Measurements from ENCODE around the gene NAT9.

Gene NAT9

DNA sequence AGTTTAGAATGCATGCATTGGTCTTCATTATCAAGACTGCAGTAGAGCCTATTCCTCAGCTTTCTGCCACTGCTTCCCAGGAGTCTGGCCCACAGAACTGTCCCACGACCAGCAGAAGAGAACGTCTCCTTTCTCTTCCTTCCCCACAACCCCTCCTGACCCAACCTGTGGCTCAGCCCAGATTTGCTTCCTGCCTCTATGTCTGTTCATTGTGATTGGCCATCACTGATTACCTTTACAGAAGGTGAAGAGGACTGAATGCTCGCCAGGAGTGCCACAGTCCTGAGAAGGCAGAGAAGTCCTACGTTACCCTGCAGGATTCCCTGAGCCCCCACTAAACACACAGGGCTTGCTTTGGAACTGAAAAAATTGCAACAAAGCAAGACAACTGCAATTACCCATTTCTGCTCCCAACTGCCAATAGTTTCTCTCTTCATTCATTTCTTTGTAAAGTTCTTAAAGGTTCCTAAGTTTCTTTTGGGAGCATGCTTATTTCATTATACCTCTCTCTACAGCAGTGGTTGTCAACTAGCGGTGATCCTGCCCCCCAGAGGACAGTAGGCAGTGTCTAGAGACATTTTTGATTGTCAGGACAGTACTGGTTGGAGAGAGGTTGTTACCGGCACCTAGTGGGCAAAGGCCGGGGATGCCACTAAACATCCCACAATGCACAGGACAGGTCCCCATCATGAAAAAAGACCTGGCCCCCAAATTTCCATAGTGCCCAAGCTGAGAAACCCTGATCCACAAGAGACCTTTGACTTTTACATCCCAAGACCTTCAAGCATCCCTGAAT, 4.5 kb upstream of the NAT9 start:
- peak in 21 of 51 donors; percentile 10 to 66 (median 42) for DNase-seq

DNA sequence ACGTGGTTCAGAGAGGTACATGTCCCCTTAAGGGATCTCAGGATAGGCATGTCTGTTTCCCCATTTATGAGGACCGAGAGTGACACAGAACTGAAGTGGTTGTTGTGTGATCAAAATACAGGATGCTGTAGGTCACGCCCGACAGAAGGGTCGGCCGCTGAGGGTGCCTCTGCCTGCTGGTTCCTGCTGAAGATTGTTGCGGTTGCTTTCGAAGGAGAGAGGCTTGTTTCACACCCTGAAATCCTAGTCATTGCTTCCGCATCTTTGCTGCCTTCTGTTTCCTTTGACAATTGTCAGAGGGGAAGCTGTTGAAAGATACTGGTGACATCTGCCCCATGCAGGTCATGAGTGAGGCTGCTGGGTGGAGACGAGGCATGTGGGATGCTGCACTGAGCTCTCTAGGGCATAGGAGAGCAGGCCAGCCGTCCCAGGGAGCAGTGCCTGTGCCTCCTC, 3.8 kb upstream of the NAT9 start:
- DNase-seq, result peak in 12 of 51 donors; percentile 9 to 45 (median 28)

DNA sequence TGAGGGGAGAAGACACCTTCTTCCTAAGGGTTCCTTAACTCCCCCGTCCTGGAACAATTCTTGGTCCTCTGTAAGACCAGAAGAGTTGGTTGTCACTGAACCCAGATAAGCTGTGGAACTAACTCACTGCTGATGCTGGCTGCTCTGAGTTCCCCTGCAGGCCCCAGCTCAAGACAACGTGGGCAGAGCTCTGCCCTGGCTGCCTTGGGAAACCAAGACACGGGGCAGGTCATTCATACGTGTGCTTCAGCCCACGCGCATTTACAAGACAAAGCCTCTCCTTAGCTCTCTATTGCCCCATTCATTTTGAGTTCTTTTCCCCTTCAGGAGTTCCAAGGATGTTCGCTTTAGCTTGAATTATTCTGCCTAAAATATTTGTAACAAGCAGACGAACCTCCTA, 3.4 kb upstream of the NAT9 start:
- no peak for DNase-seq

DNA sequence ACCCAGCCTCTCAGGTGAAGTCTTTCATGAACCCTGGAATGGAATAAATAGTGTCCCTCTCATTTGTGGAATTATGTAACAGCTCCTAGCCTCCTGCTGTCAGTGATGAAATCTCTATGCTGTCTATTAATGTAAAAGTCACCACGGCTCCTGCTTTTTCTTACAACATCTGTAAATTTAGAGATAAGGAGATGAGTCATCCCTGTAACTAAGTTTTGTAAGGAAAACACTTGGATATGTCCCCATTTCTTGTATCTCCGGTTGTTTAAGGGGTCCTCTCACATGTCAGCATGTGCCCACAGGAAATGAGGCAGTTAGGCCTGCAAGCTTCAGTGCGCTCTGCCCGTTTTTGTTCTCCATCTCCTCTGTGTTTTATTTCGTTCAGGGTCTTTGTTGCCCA, 2.8 kb upstream of the NAT9 start:
- no peak for DNase-seq

DNA sequence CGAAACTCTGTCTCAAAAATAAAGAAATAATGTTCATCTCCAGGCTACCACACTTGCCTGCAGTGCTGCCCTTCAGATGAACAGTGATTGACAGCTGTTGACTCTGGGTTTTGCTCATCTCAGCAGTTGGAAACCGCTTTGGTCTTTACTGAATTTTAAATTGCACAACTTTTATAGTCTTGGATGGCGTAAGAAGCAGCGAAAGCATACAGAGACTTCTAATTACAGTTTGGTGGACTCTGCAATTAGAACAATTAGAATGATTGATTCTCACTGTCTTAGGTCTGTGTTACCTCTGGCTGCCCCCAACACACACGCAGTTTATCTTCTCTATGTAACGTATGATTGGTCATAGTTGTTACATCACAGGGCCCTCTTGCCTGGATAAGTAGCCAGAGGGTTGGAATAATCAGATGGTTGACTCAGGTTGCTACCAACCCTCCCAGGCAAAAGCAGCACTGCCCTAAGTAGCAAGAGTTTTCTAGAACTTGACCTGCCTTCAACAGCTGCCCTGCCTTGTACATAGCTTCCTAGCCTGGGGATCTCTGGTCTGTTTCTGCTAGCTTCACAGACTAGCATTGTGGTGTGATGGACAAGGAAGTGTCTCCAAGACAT, 1.9 kb upstream of the NAT9 start:
- no peak for DNase-seq

DNA sequence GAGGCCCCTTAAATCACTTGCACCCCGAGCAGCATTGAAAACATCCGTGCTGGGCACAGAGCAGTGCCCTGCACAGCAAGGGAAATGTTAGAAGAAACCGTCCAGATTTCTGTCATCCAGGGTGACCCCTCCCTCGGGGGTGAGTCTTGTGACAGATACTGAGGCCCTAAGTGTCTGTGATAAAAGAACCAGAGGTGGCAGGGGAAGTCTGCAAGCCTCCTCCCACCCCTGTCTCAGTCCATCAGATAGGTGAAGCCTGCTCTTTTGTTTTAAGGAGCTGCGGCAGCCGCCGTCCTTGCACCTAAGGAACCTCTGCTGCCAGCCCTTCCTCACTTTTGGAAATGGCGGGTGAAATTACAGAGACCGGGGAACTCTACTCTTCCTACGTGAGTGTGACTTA, 845 bp upstream of the NAT9 start:
- no peak for DNase-seq

DNA sequence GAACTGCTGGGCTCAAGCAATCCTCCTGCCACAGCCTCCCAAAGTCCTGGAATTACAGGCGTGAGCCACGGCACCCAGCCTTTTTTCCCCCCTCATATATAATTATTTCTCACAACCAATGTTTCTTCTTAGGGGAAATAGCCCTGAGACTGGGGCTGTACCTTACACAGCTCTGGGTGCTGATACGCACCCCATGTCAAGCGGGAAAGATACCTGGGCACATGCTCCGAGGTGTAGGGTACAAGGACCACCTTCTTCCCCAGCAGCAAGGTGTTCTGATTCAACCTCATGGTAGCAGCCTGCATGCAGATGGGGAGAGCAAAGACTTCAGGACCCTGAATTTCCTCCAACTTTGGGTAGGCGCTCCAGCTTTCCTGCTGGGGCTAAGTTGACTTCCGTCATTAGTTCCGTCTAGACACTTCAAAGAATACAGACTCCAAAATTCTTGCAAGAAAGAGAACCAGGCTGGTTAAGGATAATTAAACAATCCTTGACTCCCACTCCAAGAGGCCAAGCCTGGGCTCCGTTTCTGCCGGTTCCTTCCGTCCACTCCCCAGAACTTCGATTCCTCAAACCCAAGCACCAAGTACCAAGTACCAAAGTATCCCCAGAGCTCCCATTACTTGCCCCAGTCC, 619 bp downstream of the NAT9 start:
- DNase-seq, result no peak

DNA sequence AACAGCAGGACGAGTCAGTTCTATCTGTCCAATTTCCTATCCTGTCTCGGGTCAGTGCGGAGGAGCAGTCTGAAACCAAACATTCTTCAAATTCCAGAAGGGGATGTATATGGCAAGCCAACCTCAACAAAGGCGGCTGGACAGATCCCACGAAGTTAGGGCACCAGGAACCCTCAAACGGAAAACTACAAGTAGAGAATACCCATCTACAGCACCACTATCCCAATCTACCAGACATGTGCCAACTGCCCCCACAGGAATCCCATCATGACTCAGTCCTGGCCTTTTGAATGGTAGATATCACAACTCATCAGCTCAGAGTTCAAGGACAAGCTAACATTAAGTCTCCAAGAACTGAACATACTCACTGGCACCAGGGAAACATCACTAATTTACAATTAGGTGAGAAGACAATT, 2.3 kb downstream of the NAT9 start:
- no peak for DNase-seq

DNA sequence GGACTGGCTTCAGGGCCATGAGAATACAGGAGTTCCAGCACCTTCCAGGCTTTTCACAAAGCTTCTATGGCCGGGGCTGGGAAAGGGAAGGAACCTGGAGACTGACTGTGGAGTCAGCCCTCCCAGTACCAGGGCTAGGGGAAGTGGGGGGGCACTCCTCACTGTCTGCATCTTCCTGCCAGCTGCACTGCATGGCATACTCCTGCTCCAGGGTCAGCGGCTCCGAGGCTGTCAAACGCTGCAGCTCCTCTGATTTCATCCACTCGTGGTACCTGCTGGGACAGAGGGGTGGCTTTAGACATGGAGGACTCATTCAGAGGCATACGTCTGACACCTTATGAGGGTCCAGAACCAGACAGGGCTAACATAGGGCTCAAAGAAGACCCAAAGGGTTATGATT, 2.7 kb downstream of the NAT9 start:
- no peak for DNase-seq

DNA sequence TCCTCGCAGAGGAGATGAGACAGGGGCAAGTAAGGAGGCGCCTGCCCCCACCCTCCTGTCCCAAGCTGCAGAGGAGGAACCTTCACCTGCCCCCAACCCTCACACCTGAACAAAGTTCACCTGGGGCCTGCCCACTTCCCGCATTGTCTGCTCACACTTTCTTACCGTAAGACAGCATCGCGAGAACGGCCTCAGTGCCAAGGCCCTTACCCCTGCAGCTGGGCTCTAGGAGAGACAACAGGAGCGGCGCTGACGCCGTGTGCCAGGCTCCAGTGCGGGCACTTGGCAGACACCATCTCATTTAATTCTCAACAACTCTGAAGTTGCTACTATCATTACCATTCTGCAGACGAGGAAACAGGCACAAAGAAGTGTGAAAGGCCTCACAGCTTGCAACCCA, 4.1 kb downstream of the NAT9 start:
- DNase-seq, result no peak

DNA sequence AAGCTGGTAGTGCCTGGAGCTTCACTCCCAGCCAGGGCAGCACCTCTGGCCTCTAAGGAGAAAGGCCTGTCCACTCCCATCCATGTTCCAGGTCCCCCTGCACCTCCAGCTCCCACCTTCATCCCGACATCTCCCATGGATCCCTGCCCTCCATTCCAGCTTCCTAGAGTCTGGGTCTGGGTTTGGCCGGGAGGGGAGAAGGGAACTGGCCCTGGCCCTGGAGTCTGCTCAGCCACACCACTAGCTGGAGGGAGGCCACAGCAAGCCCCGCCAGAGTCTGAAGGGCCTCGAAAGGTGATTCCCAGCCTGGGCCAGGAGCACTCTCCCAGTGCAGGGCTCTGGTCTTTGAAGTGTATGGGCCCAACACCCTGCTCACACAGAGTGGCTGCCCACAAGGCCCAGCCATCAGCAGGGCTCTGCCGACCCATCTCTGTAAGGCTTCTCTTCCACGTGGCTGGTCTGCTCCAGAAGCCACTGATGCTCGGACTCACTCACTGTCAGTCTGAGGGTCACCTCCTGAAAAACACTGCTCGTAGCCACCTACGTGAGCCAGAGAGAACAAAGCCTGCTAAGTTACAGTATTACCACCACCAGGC, 4.7 kb downstream of the NAT9 start:
- no peak for DNase-seq

DNA sequence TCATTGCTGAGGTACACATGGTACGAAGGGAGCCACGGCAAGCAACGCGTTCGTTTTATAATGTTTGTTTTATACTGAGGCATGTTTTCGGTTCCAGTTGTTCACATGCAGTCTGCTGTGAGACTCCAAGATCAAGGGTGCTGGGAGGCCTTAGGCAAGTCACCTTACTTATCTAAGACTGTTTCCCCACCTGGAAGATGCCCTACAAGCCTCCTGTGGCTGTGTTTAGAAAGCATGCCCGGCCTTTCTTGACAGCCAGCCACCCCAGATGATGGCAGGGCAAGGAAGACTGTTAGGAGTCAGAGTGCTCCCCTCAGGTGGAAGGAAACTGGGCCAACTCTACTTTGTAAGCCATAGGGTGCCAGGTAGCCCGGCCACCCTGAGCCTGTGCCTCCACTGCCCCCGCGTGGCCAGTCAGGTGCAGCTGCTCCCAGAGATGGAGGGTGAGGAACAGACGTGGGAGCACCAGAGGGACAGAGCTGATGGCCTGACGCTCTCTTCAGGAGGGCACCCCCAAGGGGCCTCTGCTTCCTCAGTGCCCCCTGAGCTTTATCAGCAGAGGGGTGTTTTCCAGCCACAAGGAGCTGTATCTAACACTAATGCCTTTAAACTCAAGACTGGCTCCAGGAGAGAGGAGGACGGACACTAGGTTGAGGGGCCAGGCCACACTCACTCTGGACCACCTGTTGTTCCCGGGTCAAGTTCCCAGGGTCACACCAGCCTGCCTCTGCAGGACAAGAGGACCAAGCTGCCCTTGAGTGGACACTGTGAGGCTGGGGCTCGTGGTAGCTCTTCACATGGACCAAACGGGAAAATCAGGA, 5.4 kb downstream of the NAT9 start:
- peak in 31 of 51 donors; percentile 8 to 74 (median 44) for DNase-seq

DNA sequence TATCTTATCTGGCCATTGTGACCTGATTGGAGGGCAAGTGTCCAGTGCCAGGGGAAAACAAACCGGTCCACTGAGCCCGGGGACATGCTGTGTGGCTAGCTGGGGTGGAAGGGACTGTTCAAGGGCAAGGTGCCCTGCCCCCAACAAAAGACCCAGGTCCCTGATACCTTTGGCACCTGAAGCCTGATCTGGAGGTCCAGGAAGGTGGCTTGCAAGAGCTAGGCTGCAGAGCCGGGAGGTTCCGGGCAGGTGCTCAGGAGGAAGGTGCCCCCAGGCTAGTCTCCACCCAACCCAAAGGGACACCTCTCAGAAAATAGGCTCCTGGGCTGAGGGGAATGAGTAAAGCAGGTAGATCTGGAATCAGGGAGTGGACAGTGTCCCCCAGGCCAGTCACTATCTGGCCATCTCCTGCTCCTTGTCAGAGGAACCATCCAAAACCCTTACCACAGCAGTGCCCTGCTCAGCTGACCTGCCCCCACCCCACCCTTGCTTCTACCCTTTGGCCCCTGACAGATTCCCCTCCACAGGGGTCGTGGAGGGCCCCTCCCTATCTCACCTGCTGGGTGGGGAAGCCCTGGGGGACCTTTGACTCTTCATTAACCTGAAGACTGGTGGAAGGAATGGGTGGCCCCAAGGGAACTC, 6.2 kb downstream of the NAT9 start:
- DNase-seq, result no peak

DNA sequence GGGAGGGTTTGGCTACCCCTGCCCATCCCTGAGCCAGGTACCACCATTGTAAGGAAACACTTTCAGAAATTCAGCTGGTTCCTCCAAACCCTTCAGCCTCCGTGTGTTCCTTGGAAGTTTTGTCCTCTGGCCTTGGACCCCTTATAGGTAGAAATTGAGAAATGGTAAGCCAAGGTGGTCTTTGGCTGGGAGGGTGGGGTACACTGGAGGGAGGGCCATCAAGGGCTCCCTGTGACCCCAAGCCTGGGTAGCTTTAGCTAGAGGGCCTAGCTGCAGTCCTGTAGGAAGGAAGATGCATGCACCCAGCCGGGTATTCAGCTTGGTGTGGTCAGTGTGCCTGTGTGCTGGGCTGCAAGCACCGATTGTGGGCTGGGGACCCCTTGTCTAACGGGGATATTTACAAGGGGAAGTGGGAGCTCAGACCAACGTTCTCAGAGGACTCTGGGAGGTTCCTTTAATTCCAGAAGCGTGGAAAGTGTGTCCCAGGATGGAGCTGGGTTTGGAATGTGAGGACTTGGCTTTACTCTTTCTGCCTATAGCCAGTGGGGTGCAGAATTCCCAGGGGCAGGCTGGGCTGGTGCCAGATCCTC, 6.8 kb downstream of the NAT9 start:
- no peak for DNase-seq

DNA sequence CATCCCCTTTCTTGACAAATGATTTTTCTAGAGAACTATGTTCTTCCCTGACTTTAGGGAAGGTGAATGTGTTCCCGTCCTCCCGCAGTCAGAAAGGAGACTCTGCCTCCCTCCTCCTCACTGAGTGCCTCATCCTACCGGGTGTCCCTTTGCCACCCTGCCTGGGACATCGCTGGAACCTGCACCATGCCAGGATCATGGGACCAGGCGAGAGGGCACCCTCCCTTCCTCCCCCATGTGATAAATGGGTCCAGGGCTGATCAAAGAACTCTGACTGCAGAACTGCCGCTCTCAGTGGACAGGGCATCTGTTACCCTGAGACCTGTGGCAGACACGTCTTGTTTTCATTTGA, 7.4 kb downstream of the NAT9 start:
- no peak for DNase-seq

DNA sequence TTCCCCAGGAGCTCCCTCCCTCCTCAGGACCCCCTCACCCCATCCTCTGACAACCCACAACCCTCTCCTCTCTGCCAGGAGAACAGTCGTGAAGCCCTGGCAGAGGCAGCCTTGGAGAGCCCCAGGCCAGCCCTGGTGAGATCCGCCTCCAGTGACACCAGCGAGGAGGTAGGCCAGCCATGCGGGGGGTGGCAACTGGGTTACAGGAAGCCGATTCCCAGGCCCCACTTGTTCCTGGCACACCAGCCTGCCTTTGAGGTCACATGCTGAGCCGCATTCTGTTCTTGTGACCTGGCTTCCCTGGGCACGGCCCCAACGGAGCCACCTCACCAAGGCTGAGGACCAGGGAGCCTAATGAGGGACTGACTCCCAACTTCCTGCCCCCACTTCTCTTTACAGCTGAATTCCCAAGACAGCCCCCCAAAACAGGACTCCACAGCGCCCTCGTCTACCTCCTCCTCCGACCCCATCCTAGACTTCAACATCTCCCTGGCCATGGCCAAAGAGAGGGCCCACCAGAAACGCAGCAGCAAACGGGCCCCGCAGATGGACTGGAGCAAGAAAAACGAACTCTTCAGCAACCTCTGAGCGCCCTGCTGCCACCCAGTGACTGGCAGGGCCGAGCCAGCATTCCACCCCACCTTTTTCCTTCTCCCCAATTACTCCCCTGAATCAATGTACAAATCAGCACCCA, 7.9 kb downstream of the NAT9 start:
- peak in 38 of 51 donors; percentile 25 to 87 (median 58) for DNase-seq

DNA sequence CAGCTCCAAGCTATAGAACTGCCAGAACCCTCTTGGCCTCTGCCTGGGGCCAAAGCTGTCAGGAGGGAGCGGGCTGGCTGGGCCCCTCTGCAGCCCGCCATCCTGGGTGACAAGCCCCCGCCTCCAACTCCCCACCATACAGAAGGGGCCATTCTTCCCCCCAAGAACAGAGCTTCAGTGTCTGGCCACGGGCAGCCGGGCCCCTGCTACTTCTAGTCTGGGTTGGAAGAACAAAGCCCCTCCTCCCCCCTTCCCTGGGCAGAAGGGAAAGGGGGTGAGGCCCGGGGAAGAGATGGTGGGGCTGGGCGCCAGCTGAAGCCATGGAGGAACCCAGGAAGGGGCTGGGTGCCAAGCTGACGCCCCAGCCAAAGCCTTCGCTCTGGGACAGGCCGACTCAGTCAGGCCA, 9.0 kb downstream of the NAT9 start:
- DNase-seq, result peak in 47 of 51 donors; percentile 33 to 94 (median 85)

DNA sequence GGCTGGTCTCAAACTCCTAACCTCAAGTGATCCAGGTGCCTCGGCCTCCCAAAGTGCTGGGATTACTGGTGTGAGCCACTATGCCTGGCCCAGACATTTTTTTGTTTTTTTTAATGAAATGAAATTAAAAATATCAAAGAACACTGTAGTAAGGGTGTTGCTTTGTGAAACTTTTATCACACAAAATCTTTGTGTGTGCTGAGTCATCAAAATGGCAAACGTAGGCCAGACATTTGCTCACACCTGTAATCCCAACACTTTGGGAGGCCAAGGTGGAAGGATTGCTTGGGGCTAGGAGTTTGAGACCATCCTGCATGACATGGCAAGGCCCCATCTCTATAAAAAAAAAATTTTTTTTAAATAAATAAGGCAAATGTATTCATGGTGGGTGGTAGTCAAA, 9.7 kb downstream of the NAT9 start:
- DNase-seq, result no peak

DNA sequence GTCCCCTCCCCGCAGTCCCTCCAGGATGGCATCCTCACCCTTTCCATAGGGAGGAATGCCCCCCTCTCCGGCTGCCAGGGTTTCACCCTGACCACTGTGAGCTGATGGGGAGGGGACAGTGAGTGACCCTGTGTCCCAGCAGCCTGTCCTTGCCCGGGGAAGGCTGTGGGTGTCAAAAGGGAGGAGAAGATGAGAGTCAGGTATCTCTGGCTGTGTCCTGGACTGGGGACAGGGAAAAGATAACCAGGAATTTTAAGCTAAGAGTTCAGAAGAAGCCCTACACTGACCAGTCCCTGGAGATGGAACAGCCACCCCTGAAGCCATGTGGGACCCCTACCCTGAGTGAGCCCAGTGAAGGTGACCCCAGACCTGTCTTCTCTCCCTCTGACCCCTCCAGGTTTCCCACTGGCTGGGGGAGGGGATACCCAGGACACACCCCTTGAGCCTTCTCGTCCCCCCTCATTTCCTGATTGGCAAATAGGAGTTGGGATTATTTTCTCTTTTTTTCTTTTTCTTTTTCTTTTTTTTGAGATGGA, 11.3 kb downstream of the NAT9 start:
- DNase-seq, result no peak
